OCI-LY1 (cell line): ENCODE data around the gene TMEM204.

ENCODE experiments used
- H2AFZ ChIP-seq: fragments of 200-600 bp; sonication (generic), shearing (Covaris generic); 2 replicates; pipeline ENCODE4 v1.6.0; 2014; ENCODE audit warnings: antibody characterized with exemption, mild to moderate bottlenecking, low read length
- H3F3A ChIP-seq: fragments of 200-600 bp; sonication (generic), shearing (Covaris generic); 2 replicates; pipeline ENCODE4 v1.6.0; 2014; ENCODE audit warnings: mild to moderate bottlenecking, antibody characterized with exemption, low read length, moderate library complexity; ENCODE audit not compliant: insufficient read depth
- H3K27ac ChIP-seq: fragments of 200-600 bp; sonication (generic); 2 replicates; pipeline ENCODE4 v1.5.1; 2014; ENCODE audit warnings: low read length, mixed run types, mild to moderate bottlenecking, low read depth; ENCODE audit not compliant: poor library complexity, severe bottlenecking
- H3K27me3 ChIP-seq: fragments of 200-600 bp; sonication (generic); 2 replicates; pipeline ENCODE4 v1.6.0; 2014; ENCODE audit warnings: antibody characterized with exemption, mild to moderate bottlenecking, low read length, moderate library complexity; ENCODE audit not compliant: insufficient read depth
- H3K36me3 ChIP-seq: fragments of 200-600 bp; sonication (generic); 2 replicates; pipeline ENCODE4 v1.6.1; 2014; ENCODE audit warnings: mild to moderate bottlenecking, antibody characterized with exemption, low read length, moderate library complexity, mixed read lengths; ENCODE audit not compliant: insufficient read depth
- H3K4me1 ChIP-seq: fragments of 200-600 bp; sonication (generic); 2 replicates; pipeline ENCODE4 v1.5.1; 2014; ENCODE audit warnings: mild to moderate bottlenecking, low read length, moderate library complexity; ENCODE audit not compliant: insufficient read depth, severe bottlenecking
- H3K4me2 ChIP-seq: fragments of 200-600 bp; sonication (generic), shearing (Covaris generic); 2 replicates; pipeline ENCODE4 v1.6.1; 2014; ENCODE audit warnings: low read length
- H3K4me3 ChIP-seq: fragments of 200-600 bp; sonication (generic); 2 replicates; pipeline ENCODE4 v1.5.1; 2014; ENCODE audit warnings: low read length, low read depth, mild to moderate bottlenecking, mixed read lengths; ENCODE audit not compliant: poor library complexity, severe bottlenecking
- H3K79me2 ChIP-seq: fragments of 200-600 bp; shearing (Covaris generic); 2 replicates; pipeline ENCODE4 v1.6.1; 2016; ENCODE audit warnings: mixed run types, low read length, mixed read lengths; ENCODE audit not compliant: insufficient read depth
- H3K9ac ChIP-seq: fragments of 200-600 bp; sonication (generic), shearing (Covaris generic); 2 replicates; pipeline ENCODE4 v1.6.1; 2014; ENCODE audit warnings: mild to moderate bottlenecking, low read length, mixed read lengths
- H3K9me2 ChIP-seq: fragments of 200-600 bp; sonication (generic), shearing (Covaris generic); 2 replicates; pipeline ENCODE4 v1.6.1; 2014; ENCODE audit warnings: low read depth, mild to moderate bottlenecking, low read length, mixed read lengths
- H3K9me3 ChIP-seq: fragments of 200-600 bp; shearing (Covaris generic); 2 replicates; pipeline ENCODE4 v1.6.1; 2014; ENCODE audit warnings: low read length, mixed read lengths
- H4K20me1 ChIP-seq: fragments of 200-600 bp; sonication (generic), shearing (Covaris generic); 2 replicates; pipeline ENCODE4 v1.6.0; 2016; ENCODE audit warnings: mild to moderate bottlenecking, low read length; ENCODE audit not compliant: insufficient read depth
- CTCF ChIP-seq: fragments of 200-600 bp; sonication (generic), shearing (Covaris generic); IDR thresholded peaks from 2 replicates; pipeline ENCODE4 v1.5.1; 2017; ENCODE audit warnings: mild to moderate bottlenecking, antibody characterized with exemption, low read length, moderate library complexity, mixed read lengths
- EZH2 ChIP-seq: fragments of 200-600 bp; sonication (generic), shearing (Covaris generic); IDR thresholded peaks from 2 replicates; pipeline ENCODE4 v1.8.0; 2017; ENCODE audit warnings: borderline replicate concordance, mixed run types, mild to moderate bottlenecking, antibody characterized with exemption, low read length, moderate library complexity, mixed read lengths

The TMEM204 gene

GRCh38 chr16:1550069-1550468 is 16.6 kb downstream of the TMEM204 start:
- no peak overlapping the region for H3K4me2 ChIP-seq

GRCh38 chr16:1550696-1551095 is 17.2 kb downstream of the TMEM204 start:
- H3K9ac ChIP-seq: no peak overlapping the region
- H4K20me1 ChIP-seq: no peaks in the 10 kb centered on the region
- H3K27ac ChIP-seq: no peak overlapping the region
- TF ChIP-seq CTCF (no peak), EZH2 (no peak)
- H3K9me2 ChIP-seq: no peaks in the 10 kb centered on the region
- H3K4me2 ChIP-seq: no peak overlapping the region
- H3K4me1 ChIP-seq: no peaks in the 10 kb centered on the region
- no peaks in the 10 kb centered on the region for H3K9me3 ChIP-seq
- no peak overlapping the region for H3K4me3 ChIP-seq
- peaks cover 4% of the 10 kb centered on the region; the same call in 1 of the 2 replicates for H3K27me3 ChIP-seq
- no peaks in the 10 kb centered on the region for H3K79me2 ChIP-seq
- no peak overlapping the region for H2AFZ ChIP-seq
- H3F3A ChIP-seq: no peaks in the 10 kb centered on the region
- no peaks in the 10 kb centered on the region for H3K36me3 ChIP-seq

More at GRCh38 chr16:1550069-1550468, 16.6 kb downstream of the TMEM204 start:
- Histone ChIP-seq H3K4me3 (no peak overlapping the region), H3K4me1 (no peaks in the 10 kb centered on the region), H3K9me2 (no peaks in the 10 kb centered on the region), H3K27ac (no peak overlapping the region), H3K27me3 (peaks cover 8% of the 10 kb centered on the region; the same call in 1 of the 2 replicates), H3K36me3 (no peaks in the 10 kb centered on the region), H2AFZ (no peak overlapping the region), H3K79me2 (no peaks in the 10 kb centered on the region), H3K9me3 (no peaks in the 10 kb centered on the region), H3F3A (no peaks in the 10 kb centered on the region), H3K9ac (no peak overlapping the region), H4K20me1 (no peaks in the 10 kb centered on the region)
- no peak for TF ChIP-seq EZH2
- TF ChIP-seq CTCF: no peak

- Histone ChIP-seq H3K36me3 (no peaks in the 10 kb centered on the region), H3F3A (no peaks in the 10 kb centered on the region), H3K9ac (no peak overlapping the region), H3K9me2 (no peaks in the 10 kb centered on the region), H4K20me1 (no peaks in the 10 kb centered on the region), H3K27ac (no peak overlapping the region), H3K9me3 (no peaks in the 10 kb centered on the region), H3K4me3 (no peak overlapping the region), H3K4me1 (no peaks in the 10 kb centered on the region), H3K79me2 (no peaks in the 10 kb centered on the region), H2AFZ (no peak overlapping the region), H3K27me3 (no peaks in the 10 kb centered on the region; the same call in 1 of the 2 replicates), H3K4me2 (no peak overlapping the region)
- no peak for TF ChIP-seq EZH2
- no peak for TF ChIP-seq CTCF
Measured at GRCh38 chr16:1551166-1551565, 17.7 kb downstream of the TMEM204 start.
